C1 segment of cervical spinal cord (tissue), 14 donors: ENCODE results near the gene ZDHHC6.
"Not testable (repeated sequence)": the region's sequence is repeated elsewhere in the genome, so short reads cannot be mapped to it uniquely, and the experiment has no call there.

Source experiments
- DNase-seq, 14 donors: peaks; one replicate each; lab custom pipeline; 2025; lab: John Stamatoyannopoulos, UW

The ZDHHC6 gene

GRCh38 chr10:112390125-112390703 lies 56.5 kb downstream of the ZDHHC6 start:
- no peak for DNase-seq

GRCh38 chr10:112389271-112389822 lies 57.4 kb downstream of the ZDHHC6 start:
- no peak for DNase-seq

GRCh38 chr10:112388548-112388947 lies 58.2 kb downstream of the ZDHHC6 start:
- no peak for DNase-seq

- not testable (repeated sequence) for DNase-seq
Measured at GRCh38 chr10:112388056-112388455, 58.7 kb downstream of the ZDHHC6 start.

DNA sequence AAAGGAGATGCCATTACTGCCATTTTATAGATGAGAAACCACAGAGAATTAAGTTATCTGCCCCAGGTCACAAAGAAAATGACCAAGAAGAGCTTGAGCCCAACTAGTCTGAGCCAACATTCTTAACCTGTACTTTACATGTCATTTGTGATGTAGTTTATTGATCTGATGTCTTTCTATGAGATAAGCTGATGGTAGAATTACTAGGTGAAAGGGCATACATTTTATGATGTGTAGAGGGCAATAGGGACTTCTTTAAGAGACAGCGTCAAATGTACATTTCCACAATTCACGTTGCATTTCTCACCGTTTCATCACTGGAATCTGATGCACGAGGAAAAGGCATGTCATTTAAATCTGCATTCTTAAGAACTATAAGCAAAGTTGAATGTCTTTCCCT lies 61.5 kb downstream of the ZDHHC6 start:
- no peak for DNase-seq

GRCh38 chr10:112384141-112384540 lies 62.6 kb downstream of the ZDHHC6 start:
- DNase-seq = no peak

GRCh38 chr10:112383325-112383724 lies 63.4 kb downstream of the ZDHHC6 start:
- no peak for DNase-seq

GRCh38 chr10:112382515-112383235 lies 64.0 kb downstream of the ZDHHC6 start:
- no peak for DNase-seq
